NCI-H748 (cell line): ENCODE results near the gene MN1.
A peak's percentile ranks its signal among the peaks of the same experiment; 100 is the strongest.

Experiments used
- DNase-seq: peaks from one replicate; lab custom pipeline; 2025; ENCODE audit not compliant: unreplicated experiment; lab: John Stamatoyannopoulos, UW

Gene MN1

GRCh38 chr22:27719036-27719347, 82.6 kb downstream of the MN1 start:
- peak; percentile 23 for DNase-seq

GRCh38 chr22:27718186-27719035, 83.1 kb downstream of the MN1 start:
- no peak for DNase-seq

- DNase-seq, result no peak
These were observed 84.5 kb downstream of the MN1 start for GRCh38 chr22:27717094-27717493.

GRCh38 chr22:27716074-27716473, 85.5 kb downstream of the MN1 start:
- DNase-seq, result no peak

- DNase-seq, result peak; percentile 47
These were observed 86.5 kb downstream of the MN1 start for GRCh38 chr22:27715106-27715505.

GRCh38 chr22:27714068-27714467, 87.5 kb downstream of the MN1 start:
- DNase-seq, result no peak

- no peak for DNase-seq
These were observed 88.1 kb downstream of the MN1 start for GRCh38 chr22:27713461-27713860.

- DNase-seq, result no peak
These were observed 89.8 kb downstream of the MN1 start for GRCh38 chr22:27711756-27712155.

- no peak for DNase-seq
These were observed 90.5 kb downstream of the MN1 start for GRCh38 chr22:27711012-27711411.

- no peak for DNase-seq
These were observed 91.5 kb downstream of the MN1 start for GRCh38 chr22:27709919-27710675.

GRCh38 chr22:27706489-27706888, 95.1 kb downstream of the MN1 start:
- DNase-seq, result no peak

- no peak for DNase-seq
These were observed 96.0 kb downstream of the MN1 start for GRCh38 chr22:27705408-27706080.

GRCh38 chr22:27704581-27704980, 97.0 kb downstream of the MN1 start:
- no peak for DNase-seq

- DNase-seq, result no peak
These were observed 102.1 kb downstream of the MN1 start for GRCh38 chr22:27699383-27700019.

- no peak for DNase-seq
These were observed 102.7 kb downstream of the MN1 start for GRCh38 chr22:27698813-27699212.
